ENCODE measurements around the gene TXNDC5.

Gene TXNDC5

GRCh38 chr6:7910654-7911344 lies at the start of gene TXNDC5:
TSS of gene TXNDC5 (minus strand) at chr6:7910788. CDS start at chr6:7910776, 12 bp downstream.
- peak; percentile 24 for DNase-seq (ENCODE audit: low read depth)

DNA sequence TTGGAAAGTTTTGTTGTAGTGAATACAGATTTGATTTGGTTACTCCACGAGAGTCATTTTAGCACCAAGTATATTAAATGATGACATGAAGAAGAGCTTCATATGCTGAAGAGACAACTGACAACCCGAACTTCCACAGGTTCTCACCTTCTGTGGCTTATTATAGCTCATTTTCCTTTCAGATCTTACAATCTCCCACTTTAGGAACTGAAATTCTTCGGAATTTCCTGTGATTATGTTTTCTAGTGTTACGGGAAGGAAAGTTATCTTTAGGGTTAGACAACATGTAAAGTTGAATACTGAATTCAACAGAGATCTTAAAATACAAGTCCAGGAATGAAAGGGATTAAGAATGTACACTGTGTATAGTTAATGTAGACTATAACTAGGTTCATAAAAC lies 49.6 kb upstream of the TXNDC5 start:
- no peak for DNase-seq (ENCODE audit: low read depth)

DNA sequence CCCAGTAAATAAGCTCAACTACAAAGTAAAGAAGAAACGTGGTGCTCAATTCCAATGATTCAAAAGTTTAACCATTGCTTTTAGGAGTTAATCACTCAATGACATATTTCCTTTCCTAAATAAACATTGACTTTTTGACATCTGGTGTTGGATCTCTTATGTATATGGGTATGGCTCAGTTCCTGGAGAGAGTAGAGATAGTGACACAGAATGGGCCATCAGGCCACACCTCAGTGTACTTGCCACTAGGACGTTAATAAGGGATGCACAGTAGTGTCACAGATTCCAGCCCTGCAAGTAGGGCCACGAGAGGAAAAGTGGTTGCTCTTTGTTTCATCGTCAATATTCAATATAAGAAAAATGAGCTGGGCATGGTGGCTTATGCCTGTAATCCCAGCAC lies 48.9 kb upstream of the TXNDC5 start:
- no peak for DNase-seq (ENCODE audit: low read depth)

GRCh38 chr6:7958464-7958863 lies 47.9 kb upstream of the TXNDC5 start:
- DNase-seq (ENCODE audit: low read depth), result no peak

GRCh38 chr6:7956257-7956656 lies 45.7 kb upstream of the TXNDC5 start:
- DNase-seq (ENCODE audit: low read depth), result no peak

DNA sequence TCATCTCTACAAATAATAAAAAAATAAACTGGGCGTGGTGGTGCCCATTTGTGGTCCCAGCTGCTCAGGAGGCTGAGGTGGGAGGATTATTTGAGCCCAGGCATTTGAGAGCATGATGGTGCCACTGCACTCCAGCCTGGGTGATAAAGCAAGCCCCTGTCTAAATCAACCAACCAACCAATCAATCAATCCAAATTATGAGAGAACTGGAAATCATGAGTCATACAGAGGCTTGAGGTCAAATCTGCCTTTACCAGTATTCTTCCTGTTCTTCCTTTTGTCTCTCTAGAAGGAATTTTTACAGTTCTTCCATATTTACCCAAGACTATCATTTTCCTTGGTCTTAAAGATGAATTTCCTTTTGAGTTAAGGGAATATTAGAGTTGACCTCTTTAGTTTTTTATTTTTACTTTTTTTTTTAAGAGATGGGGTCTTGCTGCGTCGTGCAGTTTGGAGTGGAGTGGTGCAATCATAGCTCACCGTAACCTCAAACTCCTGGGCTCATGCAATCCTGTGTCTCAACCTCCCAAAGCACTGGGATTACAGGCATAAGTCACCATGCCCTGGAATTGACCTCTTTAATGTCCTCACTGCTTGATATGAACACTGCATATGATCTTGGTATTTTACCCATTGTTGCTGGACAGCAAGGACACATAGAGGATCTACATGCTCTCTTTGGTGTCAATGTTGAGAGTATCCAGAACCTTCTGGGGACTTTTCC lies 44.1 kb upstream of the TXNDC5 start:
- DNase-seq (ENCODE audit: low read depth), result no peak

GRCh38 chr6:7953753-7954152 lies 43.2 kb upstream of the TXNDC5 start:
- no peak for DNase-seq (ENCODE audit: low read depth)

- no peak for DNase-seq (ENCODE audit: low read depth)
Observed at GRCh38 chr6:7939864-7940228, 29.3 kb upstream of the TXNDC5 start.

DNA sequence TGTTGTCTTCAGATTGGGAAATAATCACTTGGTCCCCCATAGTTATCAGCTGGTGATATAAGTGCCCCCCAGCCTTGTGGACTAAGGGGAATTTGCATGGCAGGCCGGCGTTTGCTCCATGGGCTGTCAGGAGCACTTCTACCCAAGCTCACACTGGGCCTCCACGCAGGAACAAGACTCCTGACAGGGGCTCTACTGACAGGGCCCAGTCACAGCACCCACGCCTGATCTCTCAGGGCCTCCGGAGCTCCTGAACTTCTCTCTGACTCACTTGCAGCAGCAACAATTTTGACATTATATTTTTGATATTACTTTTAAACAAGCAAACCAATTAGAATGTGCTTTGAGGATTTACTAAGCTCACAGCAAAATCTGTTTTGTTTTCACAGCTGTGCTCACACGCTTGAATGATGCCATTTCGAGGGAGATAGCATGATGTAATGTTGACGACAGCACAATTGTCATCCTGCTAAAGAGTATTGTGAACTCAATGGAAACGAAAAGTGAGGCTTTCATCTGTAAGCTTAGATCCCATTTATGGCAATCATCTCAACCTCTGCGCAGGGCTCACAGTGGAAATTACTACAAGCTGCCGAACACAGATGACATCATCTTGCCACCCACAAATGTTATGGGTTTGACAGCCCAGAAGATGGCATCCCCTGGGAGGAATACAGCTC lies 28.7 kb upstream of the TXNDC5 start:
- no peak for DNase-seq (ENCODE audit: low read depth)

DNA sequence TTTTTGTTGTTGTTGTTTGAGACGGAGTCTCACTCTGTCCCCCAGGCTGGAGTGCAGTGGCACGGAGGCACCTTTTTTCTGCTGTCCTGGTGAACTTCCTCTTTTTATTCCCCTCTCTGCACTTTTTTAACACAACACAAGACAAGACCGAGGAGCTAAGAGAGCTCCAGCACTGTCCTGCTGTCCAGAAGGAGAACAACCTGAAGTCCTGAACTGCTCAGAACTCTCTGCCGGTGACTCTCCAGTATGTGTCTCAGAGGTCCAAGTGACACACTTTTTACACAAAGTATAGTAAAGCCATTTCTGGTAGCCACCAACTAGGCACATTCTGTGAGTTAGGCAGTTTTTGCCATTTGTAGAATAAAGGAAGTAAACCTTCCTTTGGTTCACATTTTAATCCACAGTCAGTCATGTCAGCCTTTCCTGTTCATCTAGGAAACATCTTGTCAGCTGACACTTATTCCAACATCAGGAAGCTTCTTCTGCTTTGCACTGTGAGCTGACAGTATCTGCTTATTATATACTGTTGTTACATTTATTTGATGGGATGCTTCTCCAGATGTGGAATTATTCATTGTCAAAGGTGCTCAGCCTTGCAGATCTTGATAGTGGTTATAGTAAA lies 28.1 kb upstream of the TXNDC5 start:
- no peak for DNase-seq (ENCODE audit: low read depth)

GRCh38 chr6:7933794-7934193 lies 23.2 kb upstream of the TXNDC5 start:
- no peak for DNase-seq (ENCODE audit: low read depth)

- no peak for DNase-seq (ENCODE audit: low read depth)
Observed at GRCh38 chr6:7932625-7933024, 22.0 kb upstream of the TXNDC5 start.

GRCh38 chr6:7924867-7925266 lies 14.3 kb upstream of the TXNDC5 start:
- no peak for DNase-seq (ENCODE audit: low read depth)

GRCh38 chr6:7922596-7922995 lies 12.0 kb upstream of the TXNDC5 start:
- DNase-seq (ENCODE audit: low read depth), result no peak

DNA sequence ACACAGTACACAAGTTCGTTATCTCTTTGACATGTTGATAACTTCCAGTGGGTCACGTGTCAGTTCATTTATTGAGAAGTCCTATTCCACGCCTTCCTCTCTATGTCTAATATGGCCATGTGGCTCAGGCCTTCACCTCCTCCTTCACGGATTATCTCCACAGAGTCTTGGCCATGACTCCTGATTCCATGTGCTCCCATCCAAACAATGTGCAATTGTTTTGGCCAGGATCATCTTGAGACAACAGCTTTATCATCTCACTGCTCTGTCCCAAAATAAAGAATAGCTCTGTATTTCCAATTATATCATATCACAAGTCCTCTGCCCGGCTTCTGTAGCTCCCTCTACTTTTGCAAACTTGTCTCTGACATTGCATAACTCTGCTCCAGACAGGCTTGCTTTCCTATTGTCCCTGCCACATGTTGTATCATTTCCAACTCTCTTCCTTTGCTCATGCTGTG lies 11.1 kb upstream of the TXNDC5 start:
- no peak for DNase-seq (ENCODE audit: low read depth)

DNA sequence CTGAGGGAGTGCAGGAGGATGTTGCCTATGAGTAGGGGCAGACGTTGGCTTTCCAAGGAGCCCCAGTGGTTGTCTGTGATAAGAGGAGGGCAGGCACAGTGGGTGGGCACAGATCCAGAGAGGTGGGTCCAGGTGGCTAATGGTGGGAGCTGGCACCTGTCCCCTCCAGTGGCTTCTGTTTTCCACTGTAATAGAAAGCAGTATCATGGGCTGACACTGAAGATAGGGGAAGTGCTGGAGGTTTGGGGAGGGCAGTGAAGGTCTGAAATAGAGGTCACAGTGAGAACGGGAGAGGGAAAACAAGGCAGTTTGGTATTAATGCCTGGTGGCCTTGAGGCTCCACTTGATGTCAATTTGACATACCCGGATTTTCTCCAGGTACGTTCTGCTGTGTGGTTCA lies 10.5 kb upstream of the TXNDC5 start:
- no peak for DNase-seq (ENCODE audit: low read depth)

DNA sequence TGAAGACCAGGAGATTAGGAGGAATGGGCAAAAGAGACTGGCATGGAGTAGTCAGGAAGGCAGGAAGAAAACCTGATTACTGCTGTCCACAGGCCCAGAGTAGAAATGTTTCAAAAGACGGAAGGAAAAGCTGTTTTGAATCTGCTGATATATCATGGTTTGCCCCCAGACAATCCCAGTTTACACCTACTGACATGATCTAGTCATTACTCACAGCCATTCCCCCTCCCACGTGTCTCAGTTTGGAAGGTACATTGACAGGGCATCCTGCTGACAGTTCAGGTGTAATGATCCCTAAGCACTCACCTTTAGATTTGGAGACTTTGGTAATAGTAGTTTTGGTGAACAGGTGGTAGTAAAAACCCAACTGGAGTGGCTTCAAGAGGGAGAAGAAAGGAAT lies 9.8 kb upstream of the TXNDC5 start:
- DNase-seq (ENCODE audit: low read depth), result no peak

DNA sequence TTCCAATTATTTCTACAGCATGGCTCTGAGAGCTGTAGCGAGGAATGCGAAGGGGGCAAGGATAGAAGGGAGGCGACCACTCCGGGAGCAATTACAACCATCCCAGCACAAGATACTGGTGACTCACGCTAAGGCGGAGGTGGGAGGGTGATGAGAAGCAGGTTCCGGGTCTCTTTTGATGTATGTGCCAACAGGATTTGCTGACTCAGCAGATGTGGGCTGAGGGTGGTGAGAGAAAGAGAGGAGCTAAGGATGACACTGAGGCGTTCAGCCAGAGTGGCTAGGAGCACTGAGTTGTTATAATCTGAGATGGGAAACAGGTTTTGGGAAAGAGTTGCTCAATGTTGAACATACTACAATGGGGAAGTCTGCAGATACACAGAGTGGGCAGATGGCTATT lies 9.3 kb upstream of the TXNDC5 start:
- DNase-seq (ENCODE audit: low read depth), result no peak

DNA sequence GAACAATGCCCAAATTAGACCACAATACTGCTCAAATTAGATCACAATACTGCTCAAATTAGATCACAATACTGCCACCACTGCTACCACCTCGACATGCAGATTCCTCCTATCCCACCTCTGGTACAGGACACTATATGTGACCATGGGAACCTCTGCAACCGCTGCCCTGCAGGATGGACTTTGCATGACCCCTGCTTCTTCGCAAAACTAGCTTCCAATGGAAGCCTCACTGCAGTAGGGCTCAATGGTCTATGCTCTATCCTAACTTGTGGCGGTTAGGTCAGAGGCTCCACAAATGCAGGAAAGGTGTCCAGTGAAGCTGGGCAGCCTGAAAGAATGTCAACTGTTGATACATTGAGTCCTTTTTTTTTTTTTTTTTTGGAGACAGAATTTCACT lies 7.8 kb upstream of the TXNDC5 start:
- DNase-seq (ENCODE audit: low read depth), result no peak

GRCh38 chr6:7917729-7918128 lies 7.1 kb upstream of the TXNDC5 start:
- no peak for DNase-seq (ENCODE audit: low read depth)

DNA sequence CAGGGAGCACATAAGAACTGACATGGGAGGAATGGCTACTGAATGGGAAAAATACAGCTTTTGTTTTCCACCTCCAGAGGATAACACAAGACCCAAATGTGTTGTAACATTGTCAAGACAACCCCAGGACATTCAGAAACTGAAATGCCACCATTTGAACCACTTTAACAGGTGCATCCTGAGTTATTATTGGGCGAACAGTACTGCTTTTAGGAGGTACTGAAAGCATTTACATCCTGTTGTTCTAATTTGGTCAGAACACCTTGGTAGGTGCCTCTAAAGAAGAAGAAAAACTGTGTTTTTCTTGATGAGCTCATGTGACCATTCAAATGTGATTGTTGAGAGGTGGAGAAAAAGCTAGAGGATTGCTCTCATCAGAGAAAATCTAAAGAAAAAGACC lies 6.4 kb upstream of the TXNDC5 start:
- DNase-seq (ENCODE audit: low read depth), result no peak

- peak; percentile 85 for DNase-seq (ENCODE audit: low read depth)
Observed at GRCh38 chr6:7914991-7915789, 4.6 kb upstream of the TXNDC5 start.
